Activated CD4-positive, alpha-beta T cell treated with anti-CD3 and anti-CD28 coated beads, Interleukin-10, Interleukin-2, amounts not matched to agents 100 ng/mL and 50 ng/mL, durations not matched to agents 16 hours and 8 hours (primary cell): Measurements from ENCODE around the gene INTS1.
"Not testable (repeated sequence)": the region's sequence is repeated elsewhere in the genome, so short reads cannot be mapped to it uniquely, and the experiment has no call there.

Experiments used
- DNase-seq: peaks from one replicate; pipeline ENCODE4 v3.0.0-alpha.2; 2020

INTS1 gene

DNA sequence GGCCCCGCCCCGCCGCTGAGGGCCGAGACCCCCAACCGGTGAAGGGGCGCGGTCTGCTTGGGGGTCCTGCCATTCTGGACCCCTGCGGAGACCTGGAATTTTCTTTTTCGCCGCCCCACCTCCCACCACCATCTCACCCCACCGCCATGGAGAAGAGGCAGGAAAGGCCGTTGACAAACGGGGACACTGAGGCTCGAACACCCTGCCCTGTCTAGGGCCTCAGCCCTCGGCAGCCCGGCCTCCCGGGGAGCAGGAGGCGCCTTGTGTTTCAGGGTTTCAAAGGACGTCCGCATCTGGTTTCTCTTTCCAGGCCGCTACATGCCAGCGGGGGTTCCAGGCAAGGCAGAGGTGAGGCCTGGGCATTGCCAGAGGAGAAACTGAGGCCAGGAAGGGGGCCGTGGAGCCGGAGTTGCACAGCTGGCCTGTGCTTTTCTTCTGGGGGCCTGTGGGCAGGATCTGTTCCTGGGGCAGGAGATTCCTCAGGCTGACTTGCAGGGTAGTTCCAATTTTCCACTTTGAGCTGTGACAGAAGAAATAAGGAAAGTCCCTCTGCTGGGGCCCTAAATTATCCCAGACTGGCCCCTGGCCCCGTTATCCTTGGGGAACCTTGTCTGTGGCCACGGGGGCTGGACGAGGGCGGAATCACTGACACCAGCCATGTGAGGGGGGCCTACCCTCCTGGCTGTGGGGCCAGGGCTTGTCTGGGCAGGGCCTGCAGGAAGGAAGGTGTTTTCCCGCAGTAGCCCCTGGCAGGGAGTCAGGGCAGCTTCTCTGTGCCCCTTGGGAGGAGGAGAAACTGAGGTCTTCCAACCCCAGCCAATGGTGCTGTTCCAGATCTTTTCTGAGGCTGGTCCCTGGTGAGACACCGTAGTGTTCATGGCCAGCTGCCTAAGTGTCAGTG is 44.0 kb downstream of the INTS1 start:
- DNase-seq, result no peak

DNA sequence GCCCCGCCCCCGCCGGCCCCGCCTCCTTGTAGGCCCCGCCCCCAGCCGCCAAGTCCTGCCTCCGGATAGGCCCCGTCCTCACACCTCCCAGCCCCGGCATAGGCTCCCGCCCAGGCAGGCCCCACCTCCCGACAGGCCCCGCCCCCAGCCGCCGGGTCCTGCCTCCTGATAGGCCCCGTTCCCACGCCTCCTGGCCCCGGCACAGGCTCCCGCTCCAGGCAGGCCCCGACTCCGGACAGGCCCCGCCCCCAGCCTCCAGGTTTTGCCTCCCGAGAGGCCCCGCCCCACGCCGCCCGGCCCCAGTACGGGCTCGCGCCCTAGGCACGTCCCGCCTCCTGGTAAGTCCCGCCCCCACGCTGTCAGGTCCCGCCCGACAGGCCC is 44.7 kb downstream of the INTS1 start:
- DNase-seq, result peak; percentile 97

DNA sequence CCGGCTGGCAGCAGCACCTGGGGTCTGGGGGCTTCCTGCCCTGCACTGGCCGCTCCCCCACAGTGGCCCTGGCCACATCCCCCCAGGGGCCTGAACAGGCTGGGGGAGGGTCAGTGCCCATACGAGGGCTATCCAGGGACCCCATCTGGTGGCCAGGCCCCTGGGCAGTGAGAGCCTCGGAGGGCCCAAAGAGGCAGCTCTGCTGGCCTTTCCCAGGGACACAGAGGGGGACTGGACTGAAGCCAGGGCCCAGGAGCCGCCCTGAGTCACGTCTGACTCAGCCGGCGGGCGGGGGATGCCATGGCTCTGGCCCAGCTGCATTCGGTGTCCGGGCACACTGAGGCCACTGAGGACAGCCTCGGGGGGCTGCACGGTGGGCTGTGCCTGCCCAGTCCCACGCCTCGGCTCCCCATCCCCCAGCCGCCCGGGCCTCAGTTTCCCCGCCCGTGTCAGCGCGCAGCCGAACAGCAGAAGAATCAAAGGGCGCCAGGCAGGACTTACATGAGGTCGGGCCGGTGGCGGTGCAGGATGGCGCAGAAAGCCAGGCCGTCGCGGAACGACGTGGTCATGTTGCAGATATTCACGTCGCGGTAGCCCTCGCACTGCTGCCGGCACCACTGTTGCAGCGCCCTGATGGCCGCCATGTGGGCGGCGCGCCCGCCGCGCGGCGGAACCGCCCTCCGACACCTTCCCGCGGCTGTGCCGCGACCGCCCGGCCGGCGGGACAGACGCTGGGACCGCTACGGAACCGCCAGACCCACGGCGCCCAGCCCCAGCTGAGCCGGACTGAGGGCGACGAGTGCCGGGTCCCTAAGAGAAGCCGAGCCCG is 45.3 kb downstream of the INTS1 start, which contains the start of gene MICALL2:
MICALL2 (minus strand) TSS at position 788 of the 829 bp plus-strand sequence; CDS start at position 644, 144 bp downstream.
- no peak for DNase-seq

DNA sequence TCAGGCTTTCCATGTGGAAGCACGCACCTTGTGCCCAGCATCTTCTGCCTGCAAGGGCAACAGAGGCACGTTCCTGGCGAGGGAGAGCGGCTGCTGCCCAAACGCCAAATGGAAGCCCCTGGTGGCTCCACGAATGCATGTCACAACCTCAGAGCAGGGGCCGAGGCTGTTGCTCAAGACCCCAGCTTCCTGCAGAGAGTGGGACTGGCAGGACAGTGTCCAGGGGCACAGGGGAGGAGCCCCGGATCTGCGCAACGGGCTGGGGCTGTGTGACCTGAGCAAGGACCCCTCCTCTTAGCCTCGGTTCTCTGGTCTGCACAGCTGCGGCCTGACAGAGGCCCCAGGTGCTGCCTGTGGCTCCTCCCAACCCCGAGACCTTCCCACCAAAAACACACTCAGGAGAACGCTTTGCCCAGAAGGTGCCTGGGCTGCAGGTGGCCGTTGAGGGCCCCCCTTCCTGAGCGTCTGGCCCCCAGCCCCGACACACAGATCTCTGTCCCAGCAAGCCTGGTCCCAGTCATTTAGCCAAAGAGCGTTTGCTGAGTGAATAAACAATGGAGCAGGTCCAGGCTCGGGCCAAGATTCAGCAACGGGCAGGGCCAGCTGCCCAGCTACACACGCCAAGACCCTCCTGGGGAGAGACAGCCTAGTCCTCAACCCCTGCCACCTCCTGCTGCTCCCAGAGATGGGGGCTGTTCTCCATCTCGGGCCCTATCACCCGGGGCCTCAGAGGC is 46.1 kb downstream of the INTS1 start:
- DNase-seq, result no peak

DNA sequence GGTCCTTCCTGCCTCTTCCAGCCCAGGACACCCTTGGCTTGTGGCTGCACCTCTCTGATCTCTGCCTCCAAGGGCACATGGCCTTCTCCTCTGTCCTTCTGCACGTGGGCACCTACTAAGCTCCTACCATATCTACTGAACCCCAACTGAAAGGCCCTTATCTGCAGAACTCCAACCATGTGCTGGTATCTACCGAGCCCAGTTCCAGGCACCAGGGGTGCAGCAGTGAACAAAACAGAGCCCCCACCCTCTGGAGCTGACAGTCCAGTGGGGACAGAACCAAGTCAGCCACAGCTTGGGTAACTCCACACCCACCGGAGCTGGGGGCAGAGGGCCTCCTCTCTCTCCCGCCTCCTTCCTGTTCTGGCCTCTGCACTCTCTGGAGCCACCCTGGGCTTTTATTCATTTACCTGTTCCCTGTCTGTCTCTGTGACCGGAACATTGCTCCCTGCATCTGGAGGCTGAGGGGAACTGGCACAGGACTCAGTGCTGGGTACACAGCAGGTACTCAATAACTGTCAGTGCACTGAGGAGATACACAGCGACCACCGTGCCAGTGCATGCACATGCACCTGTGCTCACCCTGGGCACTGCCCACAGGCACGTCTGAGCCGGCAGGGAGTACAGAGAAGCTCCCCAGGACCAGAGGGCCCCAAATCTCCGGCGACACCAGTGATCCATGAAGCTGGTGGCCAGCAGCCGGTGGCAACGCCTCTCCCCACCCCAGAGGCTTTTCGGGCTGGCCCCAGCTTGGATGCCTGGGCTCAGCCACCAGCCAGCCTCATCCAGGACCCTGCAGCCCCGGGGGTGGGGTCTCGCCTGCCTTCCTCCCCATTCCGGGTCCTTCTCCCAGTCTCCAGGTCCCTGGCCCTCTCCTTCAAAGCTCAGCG is 46.9 kb downstream of the INTS1 start:
- no peak for DNase-seq

DNA sequence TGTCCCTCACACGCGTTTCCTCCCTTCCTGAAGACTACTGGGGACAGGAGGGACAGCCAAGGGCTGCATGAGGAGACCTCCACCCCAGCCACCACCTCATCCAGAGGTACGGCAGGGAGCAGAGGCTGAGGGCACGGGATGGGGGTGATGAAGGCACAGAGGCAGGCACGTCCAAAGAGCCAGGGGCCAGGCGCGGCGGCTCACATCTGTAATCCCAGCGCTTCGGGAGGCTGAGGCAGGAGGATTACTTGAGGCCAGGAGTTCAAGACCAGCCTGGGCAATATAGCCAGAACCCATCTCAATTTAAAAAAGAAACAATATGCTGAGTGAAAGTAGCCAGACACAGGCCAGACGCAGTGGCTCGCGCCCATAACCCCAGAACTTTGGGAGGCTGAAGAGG is 48.2 kb downstream of the INTS1 start:
- no peak for DNase-seq

DNA sequence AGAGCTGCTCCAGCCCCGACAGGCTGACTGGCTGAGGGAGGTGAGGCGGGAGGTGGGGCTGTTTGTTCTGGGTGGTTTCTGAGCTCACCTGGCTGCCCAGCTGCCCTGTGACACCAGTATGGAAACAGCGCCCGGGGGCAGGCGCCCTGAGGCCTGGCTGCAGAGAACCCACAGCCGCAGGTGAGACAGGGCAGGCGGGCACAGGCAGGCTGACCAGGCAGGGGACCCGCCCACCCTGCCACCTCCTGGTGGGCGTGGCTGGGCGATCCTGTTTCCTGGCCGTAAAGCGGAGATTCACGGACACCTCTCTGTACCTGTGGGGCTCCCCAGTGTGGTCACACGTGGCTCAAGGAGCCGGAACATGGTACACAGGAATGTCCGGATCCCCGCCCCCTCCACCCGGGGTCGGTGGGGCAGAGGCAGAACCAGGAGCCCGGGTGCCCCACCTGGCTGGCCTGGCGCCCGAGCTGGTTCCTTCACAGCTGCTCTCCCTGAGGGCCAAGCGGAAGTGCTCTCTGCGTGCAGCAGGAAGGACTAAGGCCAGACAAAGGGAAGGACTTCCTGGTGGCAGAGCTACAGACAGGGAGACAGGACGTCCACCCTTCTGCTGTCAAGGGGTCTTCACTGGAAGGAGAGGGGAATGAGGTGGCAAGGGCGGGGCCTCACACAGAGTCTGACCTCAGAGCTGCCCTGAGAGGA is 48.8 kb downstream of the INTS1 start:
- no peak for DNase-seq

DNA sequence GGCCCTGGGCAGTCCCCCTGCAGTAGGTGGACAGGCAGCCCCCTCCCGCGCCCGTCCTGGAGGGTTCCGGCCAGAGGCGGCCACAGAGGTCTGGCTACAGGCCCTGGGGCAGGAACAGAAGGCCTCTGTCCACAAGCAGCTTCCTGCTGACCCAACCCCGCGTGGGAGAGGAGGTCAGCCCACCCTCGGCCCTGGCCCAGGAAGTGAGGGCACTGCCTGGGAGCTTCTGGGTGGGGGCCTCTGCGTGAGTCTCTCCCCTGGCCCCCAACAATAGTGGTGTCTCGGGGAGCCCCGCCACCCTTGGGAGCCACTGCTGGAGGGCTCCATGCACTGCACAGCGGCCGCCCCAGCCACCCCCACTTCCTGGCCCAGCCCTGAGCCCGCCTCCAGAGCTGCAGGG is 49.6 kb downstream of the INTS1 start:
- DNase-seq, result no peak

DNA sequence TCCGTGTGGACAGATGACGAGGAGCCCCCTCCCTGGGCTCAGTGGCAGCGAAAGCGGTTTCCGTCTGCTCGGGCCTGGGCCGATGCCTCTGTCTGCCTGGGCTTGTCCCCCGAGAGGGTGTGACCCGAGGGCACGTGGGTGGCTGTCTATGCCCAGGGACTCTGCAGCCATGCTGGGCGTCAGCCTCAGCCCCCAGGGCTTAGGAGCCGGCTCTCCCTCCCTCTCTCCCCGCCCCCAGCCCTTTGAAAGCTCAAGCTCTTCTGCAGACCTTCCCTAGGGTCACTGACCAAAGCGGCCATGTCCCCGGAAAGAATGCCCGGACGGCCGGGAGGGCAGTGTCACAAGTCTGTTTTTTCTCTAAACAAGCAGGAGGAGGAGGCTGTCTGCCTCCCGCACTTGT is 52.0 kb downstream of the INTS1 start:
- DNase-seq, result no peak

DNA sequence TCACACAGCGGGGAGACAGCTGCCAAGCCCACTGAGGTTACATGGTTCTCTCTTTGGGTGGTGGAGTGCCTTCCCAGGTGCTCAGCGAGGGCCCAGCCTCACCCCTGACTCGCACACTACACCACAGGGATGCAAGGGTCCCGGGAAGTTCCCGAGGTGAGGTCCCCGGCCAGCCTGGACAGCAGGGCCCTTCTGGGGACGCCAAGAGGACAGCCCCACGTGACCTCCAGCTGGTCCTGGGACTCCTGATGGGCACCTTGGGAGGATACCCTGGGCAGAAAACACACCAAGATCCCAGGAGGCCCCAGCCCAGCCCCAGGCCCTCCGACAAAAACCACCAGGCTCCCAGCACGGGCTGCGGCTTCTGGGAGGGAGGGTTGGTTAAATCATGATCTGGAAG is 53.2 kb downstream of the INTS1 start:
- DNase-seq, result no peak

DNA sequence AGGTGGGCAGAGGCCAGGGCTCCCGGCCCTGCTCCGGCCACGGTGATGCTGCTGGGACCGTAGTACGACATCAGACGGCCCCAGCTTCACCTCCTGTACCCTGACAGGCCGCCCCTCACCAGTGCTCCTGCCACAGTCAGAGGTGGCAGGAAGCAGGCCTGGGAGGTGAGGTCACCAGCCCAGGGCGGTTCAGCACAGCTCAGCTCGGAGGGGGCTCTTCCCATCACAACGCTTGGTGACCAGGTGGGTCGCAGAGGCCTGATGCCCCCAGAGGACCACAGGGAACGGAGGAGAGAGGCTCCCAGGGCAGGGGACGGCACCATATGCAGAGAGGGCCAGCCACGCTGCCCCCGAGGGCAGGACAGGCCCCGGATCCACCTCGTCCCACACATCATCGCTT is 53.8 kb downstream of the INTS1 start:
- DNase-seq, result no peak

DNA sequence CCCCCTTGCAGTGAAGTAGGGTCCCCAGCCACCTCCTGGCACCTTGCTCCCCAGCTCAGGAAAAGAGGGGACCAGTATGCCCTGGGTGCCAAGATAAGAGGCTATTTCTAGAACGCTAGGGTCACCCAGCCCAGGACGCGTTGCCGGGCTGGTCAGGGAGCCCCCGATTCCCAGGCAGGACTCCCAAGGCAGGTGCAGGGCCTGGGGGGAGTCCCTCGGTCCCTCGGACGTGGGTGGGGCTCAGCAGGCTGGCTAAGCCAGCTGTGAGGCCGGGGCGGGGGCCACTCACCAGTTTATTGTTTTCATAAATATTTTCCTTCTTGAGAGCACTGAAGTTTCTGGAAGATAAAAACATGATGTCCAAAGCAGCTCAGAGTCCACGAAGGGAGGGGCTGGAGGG is 54.2 kb downstream of the INTS1 start:
- DNase-seq, result no peak

DNA sequence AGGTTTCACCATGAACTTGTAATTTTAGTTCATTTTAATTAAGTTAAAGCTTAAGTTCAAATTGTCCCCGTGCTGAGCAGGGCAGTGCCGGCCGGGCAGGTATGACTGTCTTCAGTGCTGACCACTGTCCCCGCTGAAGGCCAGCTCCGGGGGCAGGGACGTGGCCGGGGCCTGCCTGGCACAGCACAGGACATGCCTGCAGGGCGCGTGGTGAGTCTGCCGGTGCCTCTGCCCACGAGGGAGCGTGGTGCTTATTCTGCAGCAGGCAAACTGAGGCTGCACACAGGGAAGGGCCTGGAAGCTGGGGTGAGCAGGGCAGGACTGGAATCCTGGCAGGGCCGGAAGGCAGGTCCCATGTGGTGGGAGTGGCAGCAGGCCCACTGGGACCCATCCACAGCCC is 54.7 kb downstream of the INTS1 start:
- no peak for DNase-seq

DNA sequence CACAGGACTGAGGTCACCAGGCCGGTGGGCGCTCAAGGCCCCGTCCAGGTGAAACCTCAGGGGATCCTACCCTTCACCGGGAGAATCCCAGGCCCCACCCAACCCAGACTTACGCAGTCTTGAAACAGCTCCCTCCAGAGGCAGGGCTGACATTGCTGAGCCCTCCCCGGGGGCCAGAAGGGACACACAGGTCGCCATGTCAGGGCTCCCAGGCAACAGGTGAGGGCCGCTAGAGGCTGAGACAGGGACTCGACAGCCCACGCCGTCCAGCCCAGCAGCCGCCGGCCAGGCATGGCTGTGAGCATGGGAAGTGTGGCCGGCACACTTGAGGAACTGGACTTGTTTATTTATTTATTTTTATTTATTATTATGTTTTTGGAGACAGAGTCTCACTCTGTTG is 55.2 kb downstream of the INTS1 start:
- DNase-seq, result no peak

DNA sequence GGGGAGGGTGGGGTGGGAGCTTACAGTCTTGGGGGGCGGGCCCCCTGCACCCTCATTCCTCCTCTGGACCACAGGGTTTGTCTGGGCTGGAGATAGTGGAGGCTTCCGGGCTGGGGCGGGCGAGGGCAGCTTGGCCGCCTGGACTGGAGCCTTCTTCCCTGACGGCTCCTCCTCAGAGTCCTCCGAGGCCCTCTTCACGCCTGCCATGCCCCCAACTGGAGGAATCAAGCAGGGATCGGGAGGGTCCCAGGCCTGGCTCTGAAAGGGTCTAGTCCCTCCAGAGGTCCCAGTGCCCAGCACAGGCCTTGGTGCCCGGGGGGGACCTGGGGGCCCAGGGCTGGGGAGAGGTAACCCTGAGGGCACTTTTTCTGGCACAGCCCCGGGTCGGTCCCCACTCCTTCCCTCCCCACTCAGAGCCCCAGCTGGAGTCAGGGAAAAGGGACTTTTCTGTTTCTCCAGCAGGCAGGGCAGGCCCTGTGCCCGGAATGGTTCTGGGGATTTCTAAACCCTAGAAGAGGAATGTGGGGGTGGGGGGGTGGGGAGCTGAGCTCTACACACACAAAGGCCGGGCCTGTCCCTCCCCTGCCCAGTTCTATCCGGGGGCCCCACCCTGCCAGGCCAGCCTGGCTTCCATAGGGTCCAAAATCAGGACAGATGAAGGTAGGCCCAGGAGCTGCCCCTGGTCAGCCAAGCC is 56.5 kb downstream of the INTS1 start:
- DNase-seq, result no peak

DNA sequence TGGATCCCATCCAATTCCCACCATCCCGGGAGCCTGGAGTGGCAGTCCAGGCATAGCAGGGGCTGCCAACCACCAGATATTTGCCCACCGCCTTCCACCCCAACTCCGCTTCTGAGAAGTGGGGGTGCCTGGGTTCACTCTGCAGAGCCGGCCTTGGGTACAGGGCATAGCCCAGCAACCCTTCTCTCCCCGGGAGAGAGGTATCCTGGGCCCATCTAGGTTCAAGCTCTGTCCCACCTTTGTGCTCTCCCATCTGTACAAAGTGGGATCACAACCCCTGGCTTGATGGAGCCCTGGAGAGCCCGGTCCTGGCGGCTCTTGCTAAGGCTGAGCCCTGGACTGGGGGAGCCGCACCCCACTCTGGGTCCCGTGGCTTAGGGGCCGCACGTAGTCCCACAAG is 57.1 kb downstream of the INTS1 start:
- no peak for DNase-seq

DNA sequence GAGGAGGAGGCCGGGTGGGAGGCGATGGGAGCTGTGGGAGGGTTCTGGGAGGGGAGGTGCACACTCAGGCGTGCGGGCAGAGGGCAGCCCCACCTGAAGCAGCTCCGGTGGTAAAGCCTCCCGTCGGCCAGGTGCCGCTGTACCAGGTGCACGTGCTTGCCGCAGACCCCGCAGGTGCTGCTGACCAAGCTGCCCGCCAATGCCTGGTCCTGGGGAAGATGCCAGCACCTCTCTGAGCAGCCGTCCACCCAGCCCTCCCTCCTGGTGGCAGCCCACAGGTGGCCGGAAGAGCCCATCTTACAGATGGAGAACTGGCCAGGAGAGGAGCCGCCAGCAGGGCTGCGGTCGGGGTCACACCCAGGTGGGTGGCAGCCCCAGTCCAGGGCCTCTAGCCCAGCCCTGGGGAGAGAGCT is 57.6 kb downstream of the INTS1 start:
- DNase-seq, result no peak

DNA sequence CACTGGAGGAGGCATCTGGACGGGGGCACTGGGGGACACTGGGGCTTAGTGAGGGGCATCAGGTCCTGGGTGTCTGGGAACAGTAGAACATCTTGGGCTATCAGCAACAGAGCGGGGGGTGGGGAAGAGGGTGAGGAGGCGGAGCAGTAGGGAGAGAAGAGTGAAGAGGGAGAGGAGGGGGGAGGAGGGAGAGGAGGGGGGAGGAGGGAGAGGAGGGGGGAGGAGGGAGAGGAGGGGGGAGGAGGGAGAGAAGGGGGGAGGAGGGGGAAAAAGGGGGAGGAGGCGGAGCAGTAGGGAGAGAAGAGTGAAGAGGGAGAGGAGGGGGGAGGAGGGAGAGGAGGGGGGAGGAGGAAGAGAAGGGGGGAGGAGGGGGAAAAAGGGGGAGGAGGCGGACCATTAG is 58.2 kb downstream of the INTS1 start:
- DNase-seq, result not testable (repeated sequence)

DNA sequence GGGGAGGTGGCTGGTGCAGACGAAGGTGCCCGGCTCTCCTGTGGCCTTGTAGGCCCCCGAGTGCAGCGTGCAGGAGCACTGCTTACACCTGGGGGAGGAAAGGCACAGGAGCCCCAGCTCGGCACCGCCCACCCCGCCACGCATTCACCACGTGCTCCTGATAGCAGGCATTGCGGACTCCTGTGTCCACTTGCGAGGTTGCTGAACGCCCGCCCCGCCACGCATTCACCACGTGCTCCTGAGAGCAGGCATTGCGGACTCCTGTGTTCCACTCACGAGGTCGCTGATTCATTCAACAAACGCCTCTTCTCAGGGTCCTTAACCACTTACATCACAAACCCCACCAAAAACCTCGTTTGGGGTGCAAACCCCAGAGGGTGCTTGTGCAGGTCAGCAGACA is 58.8 kb downstream of the INTS1 start:
- no peak for DNase-seq

DNA sequence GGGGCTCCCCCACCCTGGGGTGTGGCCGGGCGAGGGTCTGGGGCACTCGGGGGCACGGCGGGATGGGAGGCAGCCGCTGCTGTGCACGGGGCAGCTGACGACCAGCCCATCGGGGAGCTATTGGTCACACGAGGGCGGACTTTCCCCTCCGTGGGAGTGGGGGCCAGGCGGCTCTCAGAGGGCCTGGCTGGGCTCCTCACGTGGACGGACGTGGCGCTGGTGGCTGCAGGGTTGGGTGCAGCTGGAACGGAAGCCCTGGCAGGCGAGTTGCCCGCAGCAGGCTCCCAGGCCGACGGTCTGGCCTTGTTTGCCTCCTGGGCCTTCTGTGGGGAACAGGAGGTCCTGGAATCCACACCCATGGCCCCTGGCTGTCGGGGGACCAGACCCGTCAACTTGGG is 59.3 kb downstream of the INTS1 start:
- DNase-seq, result no peak
